Activated CD8-positive, alpha-beta memory T cell treated with anti-CD3 and anti-CD28 coated beads for 48 hours (primary cell): ENCODE data around the gene INPP5J.
"Not testable (repeated sequence)": the region's sequence is repeated elsewhere in the genome, so short reads cannot be mapped to it uniquely, and the experiment has no call there.

ENCODE experiments used
- DNase-seq, 3 experiments: peaks; one replicate each; pipeline ENCODE4 v3.0.0-alpha.2; 2020; ENCODE audit warnings: low read depth in 2 of 3, low spot score in 2 of 3

The INPP5J gene

DNA sequence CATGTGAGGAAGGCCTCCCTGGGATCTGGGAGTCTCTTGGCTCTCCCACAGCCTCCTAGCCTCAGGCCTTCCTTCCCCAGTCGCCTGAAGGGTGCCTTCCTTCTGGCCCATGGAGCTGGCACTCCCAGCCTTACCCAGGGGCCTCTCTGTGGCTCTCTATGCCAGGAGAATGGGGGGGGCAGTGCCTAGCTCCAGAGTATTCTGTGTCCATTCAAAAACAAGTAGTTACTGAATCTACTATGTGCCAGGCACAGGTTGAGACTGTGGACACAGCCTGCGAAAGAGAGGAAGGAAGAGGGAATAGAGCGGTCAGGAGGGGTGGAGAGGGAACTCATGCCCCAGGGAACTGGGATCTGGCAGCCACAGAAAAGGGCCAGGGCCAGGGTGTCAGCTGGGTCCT lies 20.3 kb downstream of the INPP5J start:
- DNase-seq = no peak

DNA sequence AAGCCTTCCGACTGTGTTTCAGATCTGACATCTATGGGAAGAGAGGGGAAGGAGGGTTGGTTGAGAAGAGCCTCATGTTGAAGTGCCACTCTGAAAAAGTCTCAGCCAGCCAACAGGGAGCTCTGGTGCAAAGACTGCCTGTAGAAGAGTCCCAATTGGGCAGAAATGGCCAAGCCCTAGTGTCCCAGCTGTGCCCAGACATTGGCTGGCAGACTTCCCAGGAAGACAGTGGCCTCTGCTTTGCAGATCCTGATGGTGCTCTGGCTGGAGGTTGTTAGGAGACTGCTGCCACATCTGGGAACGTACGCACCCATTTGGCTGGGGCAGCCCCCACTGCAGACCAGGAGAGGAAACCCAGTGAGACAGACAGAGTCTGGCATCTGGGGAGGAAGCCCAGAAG lies 20.8 kb downstream of the INPP5J start:
- no peak for DNase-seq

DNA sequence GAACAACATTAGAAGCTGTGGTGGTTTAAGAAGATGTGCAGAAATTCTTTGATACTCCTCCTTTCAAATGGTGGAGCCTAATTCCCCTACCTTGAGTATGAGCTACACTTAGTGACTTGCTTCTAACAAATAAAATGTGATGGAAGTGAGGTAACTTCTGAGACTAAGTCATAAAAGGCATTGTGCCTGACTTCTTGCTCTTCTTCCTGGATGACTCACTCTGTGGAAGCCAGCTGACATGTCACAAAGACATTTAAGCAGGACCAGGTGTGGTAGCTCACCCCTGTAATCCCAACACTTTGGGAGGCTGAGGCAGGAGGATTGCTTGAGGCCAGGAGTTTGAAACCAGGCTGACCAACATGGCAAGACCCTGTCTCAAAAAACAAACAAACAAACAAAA lies 21.5 kb downstream of the INPP5J start:
- DNase-seq = no peak

DNA sequence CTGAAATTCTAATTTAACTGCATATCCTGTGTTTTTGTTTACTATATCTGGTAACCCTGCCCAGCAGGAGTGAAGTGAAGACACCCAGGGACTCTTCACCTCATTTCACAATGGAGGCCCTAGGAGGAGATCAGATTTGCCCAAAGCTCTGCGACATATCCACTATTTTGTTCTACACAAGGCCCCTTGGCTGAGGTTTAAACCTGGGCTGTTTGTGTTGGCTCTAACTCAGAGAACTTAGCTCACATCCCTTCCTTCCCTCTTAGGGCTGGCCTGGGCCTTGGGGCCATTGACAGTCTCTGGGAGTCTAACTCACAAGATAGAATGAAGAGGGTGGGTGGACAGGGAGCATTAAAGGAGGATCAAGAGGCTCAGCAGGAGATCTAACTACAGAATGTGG lies 25.7 kb downstream of the INPP5J start:
- no peak for DNase-seq

DNA sequence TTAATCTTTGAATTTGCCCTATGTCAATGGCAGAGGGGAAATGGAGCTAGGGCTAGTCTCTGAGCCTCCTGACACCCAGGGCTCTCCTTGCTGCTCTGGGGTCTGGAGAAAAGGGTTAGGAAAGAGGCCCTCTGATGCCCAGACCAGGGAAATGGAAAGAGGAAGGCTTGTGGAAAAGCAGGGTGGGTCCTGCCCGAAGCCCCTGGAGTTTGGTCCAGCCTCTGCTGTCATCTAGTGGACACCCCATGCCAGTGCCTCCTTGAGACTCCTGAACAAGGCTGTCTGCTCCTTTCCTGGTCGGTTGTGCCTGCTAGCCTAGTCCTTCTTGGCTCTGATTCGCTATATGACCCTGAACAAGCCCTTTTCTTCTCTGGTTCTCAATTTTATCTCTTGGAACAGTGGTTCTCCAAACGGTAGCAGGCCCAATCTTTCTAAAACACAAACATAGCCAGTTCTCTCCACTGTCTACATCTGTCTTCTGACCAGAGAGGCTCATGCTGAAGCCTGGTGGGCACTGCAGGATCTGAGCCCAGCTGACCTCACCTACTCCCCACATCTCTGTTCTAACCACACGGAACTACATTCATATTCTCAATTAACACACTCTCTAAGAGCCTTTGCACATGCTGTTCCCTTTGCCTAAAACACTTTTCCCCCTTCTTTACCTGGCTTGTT lies 26.3 kb downstream of the INPP5J start:
- peak in 1 of 3 experiments; percentile 7 for DNase-seq

DNA sequence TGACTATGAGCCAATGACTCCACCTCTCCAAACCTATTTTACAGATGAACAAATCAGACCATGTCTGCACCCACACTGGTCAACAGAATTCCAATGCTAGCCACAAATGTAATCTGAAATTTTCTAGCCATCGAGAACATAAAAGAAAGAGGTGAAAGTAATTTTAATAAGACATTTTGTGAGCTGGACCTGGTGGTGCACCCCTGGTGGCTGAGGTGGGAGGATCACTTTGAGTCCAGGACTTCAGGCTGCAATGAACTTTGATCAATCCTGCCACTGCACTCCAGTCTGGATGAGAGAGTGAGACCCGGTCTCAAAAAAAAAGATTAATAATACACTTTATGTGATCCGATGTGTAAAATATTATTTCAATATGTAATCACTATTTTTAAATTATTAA lies 27.8 kb downstream of the INPP5J start:
- no peak for DNase-seq

DNA sequence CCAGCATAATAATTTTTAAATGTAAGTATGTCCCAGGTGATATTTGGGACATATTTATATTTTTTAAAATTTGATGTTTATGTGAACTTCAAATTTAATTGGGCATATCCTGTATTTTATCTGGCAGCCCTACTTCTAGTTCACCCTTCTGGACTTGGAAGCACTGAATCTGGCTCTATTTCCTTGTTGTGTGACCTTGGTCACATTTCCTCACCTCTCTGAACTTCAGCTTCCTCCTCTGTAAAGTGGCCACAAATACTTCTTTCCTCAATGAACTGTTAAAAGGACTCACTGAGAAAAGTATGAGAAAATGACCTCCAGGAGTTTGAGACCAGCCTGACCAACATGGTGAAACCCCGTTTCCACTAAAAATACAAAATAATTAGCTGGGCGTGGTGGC lies 29.1 kb downstream of the INPP5J start:
- no peak for DNase-seq

DNA sequence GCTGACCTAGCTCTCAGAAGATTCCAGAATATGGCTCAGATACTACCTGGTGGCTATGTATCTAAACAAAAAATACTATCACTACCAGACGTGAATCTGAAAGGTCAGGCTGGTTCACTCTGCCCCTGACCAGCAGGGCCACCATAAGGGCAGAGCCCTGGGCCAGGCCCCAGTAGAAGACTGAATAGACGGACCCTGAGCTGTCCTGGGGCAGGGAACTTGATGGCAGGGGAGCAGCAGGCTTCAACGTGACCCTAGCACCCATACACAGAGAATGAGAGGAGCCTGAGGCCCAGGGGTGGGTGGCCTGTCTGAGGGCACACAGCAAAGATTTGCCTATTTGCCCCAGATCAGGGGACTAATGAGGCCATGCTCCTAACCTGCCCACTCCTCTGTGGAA lies 30.6 kb downstream of the INPP5J start:
- DNase-seq = no peak

DNA sequence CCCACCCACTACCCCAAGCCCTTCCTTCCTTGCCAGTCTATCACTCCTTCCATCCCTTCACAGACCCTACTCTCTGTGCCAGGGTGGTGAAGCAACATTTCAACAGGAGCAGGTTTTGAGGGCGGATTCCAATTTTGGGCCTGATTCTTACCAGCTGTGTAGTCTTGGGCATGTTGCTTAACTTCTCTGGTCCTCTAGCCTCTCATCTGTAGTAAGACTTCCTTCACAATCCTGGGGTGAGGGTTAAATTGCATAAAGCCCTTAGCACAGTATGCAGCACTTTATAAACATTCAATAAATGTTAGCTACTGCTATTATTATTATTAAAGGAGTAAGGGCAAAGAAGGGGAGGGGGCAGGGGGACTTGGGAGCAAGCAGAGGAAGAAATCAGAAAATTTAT lies 32.2 kb downstream of the INPP5J start:
- no peak for DNase-seq

DNA sequence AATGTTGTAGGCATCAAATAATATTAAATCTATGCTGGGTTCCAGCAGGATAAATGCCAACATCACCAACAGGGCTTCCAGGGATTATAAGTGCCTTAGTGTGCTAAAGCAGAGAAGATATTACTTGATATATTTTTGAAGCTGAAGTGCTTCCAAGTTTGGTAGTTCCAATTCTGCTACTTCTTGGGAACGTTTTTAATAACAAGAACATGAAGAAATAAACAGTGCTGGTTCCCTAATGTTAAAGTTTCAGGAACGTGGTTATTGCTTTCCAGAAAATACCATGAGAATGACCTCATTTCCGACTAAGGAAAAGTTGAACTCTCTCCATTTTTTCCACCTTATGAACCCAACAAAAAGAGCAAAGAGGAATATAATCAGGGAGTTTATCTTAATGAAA lies 32.7 kb downstream of the INPP5J start:
- no peak for DNase-seq

DNA sequence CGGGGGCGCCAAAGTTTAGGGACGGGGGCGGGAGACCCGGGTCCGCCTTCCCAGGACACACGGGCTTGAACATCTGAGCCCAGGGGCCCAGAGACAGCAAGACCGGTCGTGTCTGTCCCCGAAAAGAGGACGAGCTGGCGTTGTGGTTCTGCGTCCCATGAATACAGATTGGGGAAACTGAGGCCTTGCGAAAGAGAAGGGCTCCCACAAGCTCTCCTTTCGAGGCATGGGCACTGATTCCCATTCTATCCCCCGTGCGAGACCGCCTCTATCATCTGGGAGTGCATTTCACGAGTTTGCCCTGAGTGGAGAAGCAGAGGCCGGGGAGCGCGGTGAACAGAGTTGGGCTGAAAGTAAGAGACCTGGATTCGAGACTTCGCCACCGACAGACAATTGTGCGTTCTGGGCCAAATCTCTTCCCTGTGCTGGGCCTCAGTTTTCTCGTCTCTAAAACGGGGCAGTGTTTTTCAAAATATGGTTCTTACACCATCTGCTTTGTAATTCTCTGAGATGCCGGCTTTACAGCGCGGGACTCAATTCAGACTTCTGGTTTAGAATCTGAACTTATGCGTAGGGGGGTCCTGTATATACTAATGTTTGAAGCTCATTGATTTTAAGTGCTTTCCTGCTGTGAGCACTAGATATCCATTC lies 37.7 kb downstream of the INPP5J start:
- peak in 2 of 3 experiments; percentile 4 to 12 for DNase-seq

DNA sequence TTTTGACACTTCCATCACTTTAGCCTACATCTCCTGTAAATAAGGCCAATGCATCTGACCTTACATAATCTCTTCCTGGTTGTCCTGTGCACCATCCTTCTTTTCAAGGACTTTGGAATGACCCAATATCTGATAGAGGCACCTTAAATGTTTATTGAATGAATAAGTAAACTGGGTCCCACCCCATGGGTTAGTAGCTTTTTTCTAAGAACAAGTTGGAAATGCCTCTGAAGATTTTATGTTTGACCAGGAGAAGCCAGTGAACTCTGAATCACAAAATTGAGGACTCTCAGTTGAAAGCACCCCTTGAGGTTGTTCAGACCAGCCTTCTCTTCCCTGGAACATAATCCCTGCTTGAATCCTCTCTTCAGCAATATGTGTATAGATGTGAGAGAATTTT lies 38.6 kb downstream of the INPP5J start:
- no peak for DNase-seq

DNA sequence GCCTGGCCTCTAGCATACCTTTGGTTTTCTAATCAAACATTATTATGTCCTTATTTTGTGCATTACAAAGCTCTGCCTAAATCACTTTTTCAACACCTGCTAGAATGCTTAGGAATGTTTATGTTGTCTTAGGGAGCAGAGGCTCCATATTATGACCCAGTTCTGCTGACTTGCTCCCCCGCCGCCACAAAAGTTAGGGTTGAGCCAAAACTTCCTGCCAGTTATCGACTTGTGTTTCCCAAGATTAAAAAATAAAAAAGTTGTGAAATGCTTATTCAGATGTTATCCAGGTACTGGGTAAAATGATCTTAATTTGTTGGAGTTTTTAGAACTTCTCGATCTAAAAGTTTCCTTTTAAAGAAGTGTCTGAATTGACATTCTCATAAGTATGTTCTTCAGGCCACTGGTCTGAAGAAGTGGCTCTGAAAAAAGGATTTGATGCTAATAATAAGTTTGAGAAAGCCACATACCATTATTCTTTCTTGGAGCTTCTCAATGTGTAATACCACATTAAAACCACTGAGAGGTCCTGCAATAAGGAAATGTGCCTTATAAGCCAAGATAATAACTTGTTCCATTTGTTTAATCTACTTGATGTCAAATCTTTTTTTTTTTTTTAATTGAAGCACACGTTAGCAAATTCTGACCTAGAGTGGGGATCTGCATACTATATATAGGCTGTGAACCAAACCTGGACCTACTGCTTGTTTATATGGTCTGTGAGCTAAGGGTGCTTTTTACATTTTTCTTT lies 39.4 kb downstream of the INPP5J start:
- DNase-seq = no peak

DNA sequence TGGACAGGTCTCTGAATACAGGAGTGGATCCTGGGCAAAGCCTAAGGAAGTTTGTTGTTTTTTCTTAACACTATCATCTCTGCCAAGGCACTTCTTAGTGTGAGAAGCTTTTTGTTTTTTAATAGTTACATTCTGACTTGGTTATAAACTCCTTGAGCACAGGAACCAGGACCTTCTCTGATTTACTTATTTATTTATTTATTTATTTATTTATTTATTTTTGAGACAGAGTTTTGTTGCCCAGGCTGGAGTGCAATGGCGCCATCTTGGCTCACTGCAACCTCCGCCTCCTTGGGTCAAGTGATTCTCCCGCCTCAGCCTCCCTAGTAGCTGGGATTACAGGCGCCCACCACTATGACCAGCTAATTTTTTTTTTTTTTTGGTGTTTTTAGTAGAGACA lies 48.2 kb downstream of the INPP5J start:
- no peak for DNase-seq

DNA sequence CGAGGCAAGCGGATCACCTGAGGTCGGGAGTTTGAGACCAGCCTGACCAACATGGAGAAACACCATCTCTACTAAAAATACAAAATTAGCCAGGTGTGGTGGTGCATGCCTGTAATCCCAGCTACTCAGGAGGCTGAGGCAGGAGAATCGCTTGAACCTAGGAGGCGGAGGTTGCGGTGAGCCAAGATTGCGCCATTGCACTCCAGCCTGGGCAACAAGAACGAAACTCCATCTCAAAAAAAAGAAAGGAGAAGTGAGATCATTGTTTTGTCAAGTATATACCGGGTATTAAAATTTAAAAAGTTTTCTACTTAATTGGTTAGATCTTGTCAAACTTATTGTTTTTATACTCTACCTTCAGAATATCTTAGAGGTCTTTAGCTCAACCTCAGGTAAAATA lies 49.0 kb downstream of the INPP5J start:
- DNase-seq = not testable (repeated sequence)

DNA sequence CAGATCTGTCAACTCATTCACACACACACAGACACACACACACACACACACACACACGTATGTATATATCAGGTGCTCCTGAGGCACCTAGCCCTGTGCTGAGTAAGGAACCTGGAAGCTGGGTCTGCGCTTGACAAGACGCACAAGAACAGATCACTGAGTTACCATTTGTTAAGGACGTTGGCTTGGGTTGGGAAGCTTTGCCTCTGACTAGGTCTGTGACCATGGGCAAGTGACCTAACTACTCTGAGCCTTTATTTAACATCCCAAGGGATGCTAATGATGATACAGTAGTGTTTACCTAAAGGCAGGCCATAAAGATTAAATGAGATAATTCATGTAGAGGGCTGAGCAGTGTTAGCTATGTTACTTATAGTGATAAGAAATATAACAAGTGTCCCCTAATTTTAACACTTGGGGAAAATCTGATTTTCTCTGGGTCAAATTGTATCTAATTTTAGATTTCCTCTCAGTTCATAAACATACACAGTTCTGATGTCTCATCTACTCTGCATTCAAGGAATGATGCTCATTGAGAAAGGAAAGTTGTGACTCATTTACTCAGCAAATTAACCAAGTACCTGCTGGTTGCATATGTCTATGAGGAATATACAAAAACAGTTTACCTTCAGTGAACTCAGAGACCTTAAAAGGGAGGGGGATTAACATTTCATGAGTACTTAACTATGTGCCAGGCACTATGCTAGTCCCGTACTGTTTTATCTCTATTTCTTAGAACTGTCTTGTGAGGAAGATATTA lies 50.8 kb downstream of the INPP5J start:
- no peak for DNase-seq

DNA sequence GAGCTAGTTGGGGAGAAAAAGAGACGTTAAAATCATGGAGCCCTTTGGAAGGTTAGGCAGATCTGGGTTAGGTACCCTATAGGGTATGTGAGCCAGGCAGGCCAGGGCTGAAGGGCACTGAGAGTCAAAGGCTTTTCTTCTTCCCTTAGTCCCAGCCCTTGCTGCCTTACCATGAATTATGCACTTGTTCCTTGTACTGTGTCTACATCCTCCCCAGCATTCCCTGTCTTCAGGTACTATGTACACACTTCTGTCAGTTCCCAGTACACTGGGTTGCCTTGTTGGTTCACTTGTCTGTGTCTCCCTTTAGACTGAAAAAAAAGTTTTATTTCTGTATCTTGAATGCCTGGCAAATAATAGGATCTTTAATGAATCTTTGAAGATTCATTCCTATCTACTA lies 54.2 kb downstream of the INPP5J start:
- no peak for DNase-seq

DNA sequence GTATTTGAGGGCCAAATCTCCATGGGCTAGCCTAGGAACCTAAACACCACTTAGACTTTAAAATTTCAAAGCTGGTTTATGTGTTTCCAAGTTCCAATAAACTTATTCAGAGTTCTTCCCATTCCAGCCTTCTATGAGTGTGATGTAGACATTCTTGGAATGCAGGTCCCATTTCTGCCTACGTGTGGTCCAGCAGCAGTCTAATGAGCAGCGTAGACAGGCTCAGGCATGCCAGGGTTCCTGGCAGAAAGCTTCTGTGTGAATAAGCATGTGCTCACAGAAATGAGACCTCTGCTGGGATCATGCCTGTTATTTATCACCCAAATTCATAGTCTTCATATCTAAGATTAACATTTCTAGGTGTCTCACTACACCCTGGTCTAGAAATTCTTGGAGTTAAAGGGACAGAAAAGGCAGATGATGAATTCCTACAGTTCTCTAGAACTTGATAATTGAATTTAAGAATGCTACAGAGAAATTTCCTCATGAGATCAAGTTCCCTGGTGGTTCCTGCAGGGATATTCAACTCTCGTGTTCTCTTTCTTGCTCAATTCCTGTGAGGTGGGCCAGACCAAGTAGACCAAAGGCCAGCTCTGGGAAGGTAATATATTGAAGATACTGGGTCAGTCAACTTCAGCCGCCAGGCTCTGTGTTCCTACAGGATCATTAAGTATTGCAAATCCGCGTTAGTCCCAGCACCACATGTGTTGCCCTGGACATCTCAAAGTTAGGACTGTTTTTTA lies 54.8 kb downstream of the INPP5J start:
- DNase-seq = no peak

DNA sequence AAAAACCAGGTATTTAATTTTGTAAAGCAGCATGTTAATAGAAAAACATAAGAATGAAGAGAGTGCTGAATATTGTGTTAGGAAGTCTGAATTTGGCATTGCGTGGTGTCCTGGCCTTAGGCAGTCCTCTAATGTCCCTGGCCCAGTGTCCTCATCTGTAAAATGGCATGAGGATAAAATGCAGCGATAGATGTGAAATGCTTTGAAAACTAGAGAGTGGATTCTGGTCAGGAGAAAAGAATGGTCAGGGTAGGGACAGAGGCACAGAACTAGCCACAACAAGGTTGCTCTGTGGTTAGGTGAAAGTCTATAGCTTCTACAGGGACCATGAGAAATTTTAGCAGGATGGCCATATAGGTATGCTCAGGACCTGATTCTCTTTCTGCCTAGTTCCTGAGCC lies 56.1 kb downstream of the INPP5J start:
- DNase-seq = no peak

DNA sequence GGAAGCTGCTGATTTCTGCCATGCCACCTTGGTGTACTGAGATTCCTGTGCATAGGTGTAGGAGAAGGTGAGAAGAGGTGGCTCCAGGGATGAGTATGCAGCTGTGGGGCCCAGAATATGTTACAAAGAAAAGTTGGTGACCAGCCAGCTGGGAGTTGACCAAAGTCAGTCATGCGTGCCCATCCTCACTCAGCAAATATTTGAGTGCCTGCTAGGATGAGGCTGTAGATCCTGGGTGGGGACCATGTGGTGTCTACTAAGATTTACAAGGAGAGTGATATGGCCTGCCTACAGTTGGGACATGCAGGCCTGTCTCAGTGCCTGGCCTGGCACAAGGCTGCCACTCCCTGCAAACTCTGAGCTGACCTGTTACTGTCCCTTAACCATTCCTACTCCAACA lies 56.6 kb downstream of the INPP5J start:
- DNase-seq = no peak

DNA sequence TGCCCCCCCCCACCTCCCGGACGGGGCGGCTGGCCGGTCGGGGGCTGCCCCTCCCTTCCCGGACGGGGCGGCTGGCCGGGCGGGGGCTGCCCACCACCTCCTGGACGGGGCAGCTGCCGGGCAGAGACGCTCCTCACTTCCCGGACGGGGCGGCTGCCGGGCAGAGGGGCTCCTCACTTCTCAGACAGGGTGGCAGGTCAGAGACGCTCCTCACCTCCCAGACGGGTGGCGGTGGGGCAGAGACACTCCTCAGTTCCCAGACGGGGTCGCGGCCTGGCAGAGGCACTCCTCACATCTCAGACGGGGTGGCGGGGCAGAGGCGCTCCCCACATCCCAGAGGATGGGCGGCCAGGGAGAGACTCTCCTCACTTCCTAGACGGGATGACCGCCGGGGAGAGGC lies 61.2 kb downstream of the INPP5J start:
- no peak for DNase-seq
